ELR (cell line): Measurements from ENCODE around the gene ALLC.

Experiments used
- DNase-seq: peaks from one replicate; pipeline ENCODE4 v3.0.0-alpha.2; 2015; ENCODE audit warnings: low read depth

ALLC gene

DNA sequence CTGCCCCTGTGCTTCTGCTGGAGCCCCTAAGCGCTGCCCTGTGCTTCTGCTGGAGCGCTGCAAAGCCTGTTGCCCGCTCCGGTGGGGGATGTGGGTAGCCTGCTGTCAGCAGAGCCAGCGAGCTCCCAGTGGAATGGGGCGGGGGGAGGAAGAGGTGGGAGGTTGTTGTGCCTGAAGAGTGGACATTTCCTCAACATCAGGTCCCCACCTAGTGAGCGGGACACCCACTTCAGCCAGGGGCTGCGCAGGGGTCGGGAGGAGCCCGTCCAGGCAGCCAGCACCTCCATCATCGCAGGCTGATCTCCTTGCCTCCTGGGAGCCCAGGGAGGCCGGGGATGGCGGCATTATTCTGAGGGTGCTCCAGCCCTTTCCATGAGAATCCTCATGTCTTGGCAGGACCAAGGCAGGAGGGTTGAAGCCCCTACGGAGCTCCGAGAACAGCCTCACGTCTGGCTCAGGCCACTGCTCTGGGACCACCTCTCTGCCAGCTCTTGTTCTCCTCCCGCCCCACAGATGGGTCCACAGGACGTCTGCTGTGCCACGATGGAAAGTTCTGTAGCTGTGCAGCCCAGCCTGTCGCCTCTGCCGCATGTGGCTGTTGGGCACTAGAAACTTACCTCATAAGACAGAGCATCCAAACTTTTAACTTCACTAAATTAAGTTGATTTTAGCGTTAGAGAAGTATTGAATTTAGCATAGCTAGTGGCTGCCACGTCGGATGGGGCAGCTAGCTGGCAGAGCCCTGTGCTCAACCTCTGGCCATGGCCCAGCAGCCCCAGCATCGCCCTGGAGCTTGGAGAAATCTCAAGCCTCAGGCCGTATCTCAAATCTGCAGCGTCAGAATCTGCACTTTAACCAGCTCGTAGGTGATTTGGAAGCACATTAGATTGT is 1.9 kb upstream of the ALLC start:
- DNase-seq = no peak

DNA sequence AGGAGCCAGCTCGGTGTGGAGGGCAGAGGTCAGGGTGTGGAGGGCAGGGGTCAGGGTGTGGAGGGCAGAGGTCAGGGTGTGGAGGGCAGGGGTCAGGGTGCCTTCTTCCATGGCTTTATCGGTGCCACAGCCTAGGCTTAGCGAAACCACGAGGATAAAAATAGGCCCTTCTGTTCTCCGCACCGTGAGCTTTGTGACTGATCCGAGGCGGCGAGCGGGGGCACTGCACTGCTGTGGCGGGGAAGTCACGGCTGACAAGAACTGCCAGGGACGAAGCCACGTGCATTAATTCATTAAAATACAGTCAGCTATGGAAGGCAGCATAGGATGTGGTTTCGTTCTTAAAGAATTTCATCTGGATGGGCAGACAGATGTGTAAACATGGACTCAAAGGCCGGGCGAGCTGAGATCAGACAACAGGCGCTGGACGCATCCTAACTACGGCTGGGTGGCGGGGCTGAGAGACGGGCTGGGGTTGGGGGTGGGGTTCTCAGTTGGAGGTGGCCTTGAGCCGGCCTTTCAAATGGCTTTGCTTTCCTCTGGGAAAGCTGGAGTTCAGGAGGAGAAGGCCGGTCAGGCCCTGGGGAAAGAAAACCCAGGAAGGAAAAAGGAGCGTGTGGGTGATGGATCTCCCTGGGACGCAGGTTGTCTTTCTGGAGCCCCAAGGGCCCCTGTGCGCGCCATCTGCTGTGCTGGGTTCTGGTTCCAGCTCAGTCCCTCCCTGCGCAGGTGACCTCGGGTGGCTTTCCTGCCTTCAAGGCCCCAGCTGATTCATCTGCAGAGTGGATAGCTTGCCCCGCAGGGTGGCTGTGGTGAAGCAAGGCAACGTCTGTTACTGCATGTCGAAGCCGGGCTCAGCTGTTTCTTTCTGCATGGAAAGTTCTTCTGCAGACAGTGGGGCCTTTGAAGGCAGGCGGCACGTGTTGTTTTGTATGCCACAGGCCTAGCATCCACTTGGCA is 958 bp upstream of the ALLC start:
- DNase-seq = no peak

DNA sequence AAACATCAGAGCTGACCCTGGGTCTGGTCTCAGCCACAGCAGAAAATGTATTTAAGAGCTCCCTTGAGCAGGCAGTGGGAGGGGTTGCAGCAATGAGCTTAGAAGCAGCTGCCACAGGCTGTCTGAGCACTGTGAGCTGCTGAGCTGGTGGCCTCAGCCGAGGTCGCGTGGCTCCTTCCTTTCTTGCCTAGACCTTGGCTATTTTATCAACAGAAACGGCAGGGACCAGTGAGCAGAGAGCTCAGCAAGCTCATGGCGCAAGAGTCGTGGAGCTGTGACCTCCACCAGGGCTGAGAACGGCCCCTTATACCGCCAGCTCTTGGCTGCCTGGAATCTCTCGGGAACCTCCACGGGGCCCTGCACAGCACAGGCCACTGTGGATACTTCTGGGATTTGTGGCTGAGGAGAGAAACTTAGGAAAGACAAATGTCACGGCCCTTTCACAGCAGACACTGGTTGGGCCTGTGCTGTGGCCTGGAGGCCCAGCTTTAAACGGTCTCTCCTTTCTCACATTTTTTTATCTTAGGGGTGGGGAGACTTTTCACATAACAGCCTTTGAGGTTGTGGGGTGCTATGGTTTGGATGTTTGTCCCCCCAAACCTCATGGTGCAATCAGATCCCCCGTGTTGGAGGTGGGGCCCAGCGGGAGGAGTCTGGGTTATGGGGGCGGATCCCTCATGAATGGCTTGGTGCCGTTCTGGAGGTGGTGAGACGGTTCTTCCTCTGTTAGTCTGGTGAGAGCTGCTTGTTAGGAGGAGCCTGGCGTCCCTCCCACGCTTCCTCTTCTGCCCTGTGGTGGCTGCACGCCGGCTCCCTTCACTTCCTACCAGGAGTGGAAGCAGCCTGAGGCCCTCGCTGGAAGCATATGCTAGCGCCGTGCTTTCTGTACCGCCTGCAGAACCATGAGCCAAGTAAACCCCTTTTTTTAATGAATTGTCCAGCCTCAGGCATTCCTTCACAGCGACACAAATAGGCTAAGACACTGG is 1.7 kb downstream of the ALLC start:
- no peak for DNase-seq

DNA sequence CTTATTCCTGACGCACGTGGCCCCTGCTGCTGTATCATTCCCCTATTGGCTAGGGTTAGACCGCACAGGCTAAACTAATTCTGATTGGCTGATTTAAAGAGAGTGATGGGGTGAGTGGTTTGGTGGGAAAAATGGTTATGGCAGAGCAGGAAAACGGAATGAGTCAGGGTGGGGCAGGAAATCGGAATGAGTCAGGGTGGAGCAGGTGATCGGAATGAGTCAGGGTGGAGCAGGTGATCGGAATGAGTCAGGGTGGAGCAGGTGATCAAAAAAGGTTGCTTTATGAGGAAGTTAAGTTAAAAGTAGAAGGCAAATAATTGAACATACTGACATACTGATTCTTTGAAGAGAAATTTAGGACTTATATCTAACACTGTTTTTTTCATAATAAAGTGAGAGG is 2.6 kb downstream of the ALLC start:
- DNase-seq = peak; percentile 37

- no peak for DNase-seq
Measured at GRCh38 chr2:3661149-3661660, 3.2 kb downstream of the ALLC start.

DNA sequence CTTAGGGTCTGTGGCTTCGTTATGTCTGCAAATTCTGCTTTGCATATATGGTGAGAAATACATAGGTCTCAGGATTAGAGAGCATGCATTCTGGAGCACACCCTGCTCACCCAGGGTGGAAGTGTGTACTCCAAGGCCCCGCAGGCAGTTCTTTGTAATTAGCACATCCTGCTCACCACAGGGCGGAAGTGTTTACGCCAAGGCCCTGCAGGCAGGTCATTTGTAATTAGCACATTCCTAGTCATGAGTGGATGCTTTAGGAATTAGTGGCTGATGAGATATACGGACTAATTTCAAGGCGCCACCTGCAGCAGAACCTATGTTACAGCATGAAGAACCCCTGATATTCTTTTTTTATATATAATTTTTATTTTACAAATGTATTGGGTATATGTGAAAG is 4.2 kb downstream of the ALLC start:
- peak; percentile 18 for DNase-seq

- no peak for DNase-seq
Measured at GRCh38 chr2:3664118-3664517, 6.1 kb downstream of the ALLC start.

DNA sequence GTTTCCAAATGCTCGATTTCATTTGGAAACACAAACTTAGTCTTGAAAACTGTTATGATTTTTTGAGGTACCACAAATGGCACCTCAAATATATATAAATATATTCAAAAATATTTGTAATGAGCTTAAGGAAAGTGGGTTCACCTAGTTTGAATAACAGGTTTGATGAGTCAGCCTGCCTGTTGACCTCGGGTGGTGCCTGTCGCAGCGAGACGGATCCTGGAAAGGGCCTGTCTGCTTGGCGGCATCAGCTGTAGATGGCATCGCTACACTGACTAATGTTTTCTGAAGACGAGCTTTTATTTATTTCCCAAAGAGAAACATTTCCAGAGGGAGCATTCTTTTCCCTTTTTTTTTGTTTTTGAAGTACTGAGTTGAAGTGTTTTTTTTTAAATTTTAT is 6.9 kb downstream of the ALLC start:
- DNase-seq = no peak

GRCh38 chr2:3665886-3666612 is 8.0 kb downstream of the ALLC start:
- DNase-seq = no peak

GRCh38 chr2:3666613-3666975 is 8.6 kb downstream of the ALLC start:
- DNase-seq = no peak

- no peak for DNase-seq
Measured at GRCh38 chr2:3667151-3667631, 9.2 kb downstream of the ALLC start.

DNA sequence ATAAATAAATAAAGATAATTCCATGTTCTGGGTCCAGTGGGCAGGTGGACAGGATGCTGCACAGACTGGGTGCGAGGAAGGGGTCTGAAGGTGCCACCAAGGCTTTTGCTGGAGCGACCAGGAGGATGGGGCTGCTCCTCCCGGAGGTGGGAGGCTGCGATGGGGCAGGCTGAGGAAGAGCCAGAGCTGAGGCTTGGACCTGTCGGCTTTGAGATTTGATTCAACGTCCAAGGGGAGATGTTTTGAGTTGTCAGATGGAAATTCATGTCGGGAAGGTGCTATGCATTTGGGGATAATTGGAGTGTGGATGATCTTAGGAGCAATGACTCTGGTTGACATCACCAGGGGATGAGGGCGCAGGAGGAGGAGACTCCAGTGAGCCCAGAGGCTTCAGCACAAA is 11.7 kb downstream of the ALLC start:
- no peak for DNase-seq

GRCh38 chr2:3670376-3670775 is 12.4 kb downstream of the ALLC start:
- no peak for DNase-seq

- DNase-seq = no peak
Measured at GRCh38 chr2:3670941-3671340, 12.9 kb downstream of the ALLC start.

DNA sequence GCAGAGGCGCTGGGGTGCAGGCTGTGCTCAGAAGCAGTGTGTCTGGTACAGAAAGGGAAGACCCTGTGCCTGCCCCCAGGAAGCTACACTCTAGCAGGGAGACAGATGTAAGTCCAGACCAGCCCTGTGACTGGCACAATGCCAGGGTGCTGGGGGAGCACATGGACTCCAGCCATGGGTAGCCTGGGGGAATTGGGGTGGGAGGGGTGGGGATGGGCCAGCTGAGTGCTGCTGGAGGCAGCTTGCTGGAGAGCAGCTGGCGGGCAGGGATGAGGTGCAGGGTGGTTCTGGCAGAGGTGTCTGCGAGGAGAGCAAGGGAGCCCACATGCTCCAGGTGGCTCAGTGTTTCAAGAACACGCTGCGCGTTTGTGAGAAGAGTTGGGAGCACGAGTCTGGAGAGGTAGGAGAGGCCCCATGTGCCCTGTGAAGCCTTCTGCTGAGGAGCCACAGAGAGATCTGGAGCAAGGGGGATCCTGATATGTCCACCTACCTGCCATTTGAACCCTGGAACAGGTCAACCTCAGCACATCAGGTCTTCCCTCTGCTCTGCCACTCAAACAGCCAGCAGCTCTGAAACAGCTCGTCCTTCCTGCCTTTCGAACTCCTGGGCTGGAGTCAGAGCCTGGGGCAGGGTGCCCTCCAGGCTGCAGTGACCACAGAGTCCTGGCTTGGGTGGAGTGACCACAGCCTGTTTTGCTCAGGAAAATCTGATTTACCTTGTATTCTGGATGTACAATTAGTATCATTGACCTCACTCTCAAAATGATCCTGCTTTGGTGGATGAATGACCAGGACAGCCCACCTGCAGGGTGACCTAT is 15.1 kb downstream of the ALLC start:
- no peak for DNase-seq

DNA sequence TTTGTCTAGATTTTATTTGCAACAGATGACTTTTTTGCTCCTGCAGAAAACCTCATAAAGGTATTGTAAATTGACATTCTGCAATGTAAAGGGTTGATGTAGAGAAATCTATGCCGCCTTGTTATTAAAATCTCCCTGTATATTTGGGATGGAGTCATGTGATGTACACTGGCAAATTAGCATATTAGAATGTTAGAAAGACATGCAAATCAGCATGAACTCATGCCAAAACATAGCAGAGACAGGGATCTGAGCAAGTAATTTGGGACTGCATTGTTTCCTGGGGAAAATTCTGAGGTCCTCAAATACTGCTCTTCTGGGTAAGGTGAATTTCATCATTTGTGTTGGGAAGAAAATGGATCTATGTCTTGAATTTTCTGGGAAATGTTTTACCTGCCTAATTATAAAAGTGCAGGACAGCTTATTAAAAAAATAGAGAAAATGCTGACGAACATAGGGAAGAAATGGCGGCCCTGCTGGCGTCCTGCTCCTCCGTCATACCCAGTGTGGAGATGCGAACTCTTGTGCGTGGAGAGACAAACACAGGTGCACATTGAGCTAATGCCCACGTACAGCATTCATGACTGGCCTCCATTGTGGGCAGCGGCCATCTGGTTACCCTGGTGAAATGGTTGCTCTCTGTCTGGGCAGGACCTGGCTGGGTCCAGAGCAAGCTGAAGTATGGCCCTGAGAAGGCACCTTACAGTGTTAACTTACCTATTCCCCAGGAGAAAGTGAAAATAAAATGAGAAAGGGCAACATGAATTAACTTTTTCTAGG is 16.3 kb downstream of the ALLC start:
- no peak for DNase-seq

- no peak for DNase-seq
Measured at GRCh38 chr2:3675687-3676086, 17.7 kb downstream of the ALLC start.

DNA sequence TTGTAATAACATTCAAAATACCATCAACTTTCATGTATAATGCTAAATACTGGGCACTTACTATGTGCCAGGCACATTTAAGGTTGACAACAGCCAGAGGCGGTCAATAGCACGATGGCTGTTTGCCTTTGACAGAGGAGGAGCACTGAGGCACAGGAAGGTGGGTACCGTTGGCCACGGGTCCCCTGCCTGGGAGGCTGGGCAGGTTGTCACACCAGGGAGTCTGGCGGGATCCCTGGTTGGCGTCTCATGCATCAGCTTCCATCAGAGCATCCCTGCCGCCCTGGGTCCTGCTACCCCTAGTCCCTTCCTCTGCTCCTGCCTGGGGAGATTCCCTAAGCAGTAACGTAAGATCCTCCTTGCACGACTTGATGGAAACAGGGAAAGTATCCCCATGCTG is 19.4 kb downstream of the ALLC start:
- DNase-seq = no peak

- no peak for DNase-seq
Measured at GRCh38 chr2:3678212-3678611, 20.2 kb downstream of the ALLC start.
